GM18519 (cell line): ENCODE data around the gene DUSP22.

Experiments used
- ATAC-seq: cut with Tn5 transposase; IDR thresholded peaks from one replicate; pipeline ENCODE4 v1.9.1; 2021; ENCODE audit warnings: mild to moderate bottlenecking, moderate library complexity; ENCODE audit not compliant: unreplicated experiment, low FRiP score

Gene DUSP22

DNA sequence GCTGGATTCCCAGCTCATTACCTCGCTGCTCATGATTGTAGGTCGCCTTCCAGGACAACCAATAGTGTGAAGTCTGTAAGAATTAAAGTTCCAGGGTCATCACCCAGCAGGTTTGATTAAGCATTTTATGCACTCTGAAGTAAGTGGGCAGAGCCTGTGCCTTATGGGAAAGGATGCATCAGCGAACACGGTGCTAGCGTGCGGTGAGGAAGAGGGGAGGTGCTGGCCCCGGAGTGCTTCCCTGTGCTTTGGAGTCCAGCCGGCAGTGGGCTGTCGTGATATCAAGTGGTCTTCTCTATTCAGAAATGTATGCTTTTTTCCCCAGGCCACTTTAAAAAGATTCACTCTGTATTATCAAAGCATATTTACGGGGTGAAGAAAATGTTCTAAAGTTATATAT lies 16.0 kb downstream of the DUSP22 start:
- no peak for ATAC-seq

DNA sequence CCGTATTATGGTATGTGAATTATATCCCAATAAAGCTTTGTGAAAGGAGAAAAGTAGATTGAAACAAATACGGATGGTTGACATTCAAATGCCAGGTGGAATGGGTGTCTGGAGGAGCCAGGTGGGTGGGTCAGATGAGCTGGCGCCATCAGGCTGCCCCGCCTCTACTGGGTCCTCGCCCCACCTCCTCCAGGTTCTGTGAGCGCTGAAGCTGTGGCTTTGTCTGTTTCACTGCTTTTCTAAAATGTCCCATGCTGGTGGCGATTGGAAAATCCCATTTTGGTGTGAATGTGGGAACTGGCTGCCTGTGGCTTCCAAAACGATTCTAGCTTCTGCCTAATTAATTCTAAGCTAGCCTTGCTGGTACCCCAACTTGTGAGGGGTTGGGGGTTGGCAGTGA lies 16.5 kb downstream of the DUSP22 start:
- no peak for ATAC-seq

- ATAC-seq: no peak
These were observed 17.7 kb downstream of the DUSP22 start for GRCh38 chr6:309947-310346.

- ATAC-seq: no peak
These were observed 18.4 kb downstream of the DUSP22 start for GRCh38 chr6:310671-311070.

DNA sequence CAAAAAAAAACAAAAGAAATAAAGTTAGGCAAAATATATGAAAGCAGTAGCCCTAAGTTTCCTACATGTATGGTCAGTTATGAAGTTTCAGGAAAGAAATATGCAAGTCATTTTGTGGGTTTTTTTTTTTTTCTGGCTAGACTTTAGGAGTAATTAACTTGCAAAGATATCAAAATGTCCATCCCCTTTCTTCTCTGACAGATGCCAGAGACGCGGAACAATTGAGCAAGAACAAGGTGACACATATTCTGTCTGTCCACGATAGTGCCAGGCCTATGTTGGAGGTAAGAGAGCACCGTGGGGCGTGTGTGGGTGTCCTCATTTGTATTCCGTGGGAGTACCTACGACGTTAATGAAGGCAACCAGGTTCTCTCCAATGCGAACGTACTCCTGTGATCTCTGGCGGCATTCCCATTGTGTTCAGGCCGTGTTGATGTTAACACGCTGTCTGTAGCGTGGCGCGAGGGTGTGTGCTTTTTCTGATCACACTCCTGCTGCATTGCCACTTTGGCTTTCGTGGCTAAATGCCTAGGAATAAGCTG lies 19.5 kb downstream of the DUSP22 start:
- no peak for ATAC-seq

GRCh38 chr6:313087-313486 lies 20.8 kb downstream of the DUSP22 start:
- ATAC-seq: no peak

GRCh38 chr6:313917-314316 lies 21.6 kb downstream of the DUSP22 start:
- ATAC-seq: no peak

DNA sequence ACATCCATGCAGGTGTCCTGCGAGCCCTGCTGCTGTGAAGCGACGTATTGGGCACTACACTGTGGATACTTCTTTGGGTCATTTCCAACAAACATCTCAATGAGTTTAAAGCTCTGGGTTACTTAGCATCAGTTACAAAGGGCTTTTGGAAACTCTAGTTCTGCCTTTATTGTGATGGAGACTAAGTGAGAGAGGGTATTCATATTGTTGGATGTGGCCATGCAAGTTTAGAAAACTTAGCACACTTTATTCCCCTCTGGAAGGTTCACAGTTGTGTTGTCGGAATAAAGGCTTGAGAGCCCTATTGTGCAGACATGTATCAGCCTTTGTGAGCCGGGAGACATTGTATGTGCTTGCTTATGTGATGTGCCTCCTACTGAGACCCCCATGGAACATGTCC lies 22.1 kb downstream of the DUSP22 start:
- ATAC-seq: no peak

- ATAC-seq: no peak
These were observed 22.9 kb downstream of the DUSP22 start for GRCh38 chr6:315226-315625.

- no peak for ATAC-seq
These were observed 23.9 kb downstream of the DUSP22 start for GRCh38 chr6:315921-316752.

- ATAC-seq: no peak
These were observed 24.4 kb downstream of the DUSP22 start for GRCh38 chr6:316753-317038.

DNA sequence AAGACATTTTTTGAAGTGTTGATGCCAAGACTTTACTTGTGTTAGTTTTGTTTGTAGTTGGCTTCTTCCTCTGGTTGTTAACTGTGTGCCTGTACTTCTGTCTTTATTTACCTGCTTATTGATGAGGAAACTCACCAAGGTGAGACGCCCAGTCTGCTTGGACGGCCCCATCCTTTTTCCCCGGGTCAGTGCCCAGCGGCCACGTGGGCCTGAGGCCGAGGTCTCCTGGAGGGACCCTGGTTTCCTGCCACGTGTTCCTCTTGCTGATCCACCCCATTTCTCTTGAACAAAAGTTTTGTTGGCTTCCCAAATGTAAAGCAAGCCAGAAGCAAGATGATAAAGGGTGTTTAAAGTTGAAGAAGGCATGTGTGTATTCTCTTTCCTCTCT lies 24.8 kb downstream of the DUSP22 start:
- no peak for ATAC-seq

GRCh38 chr6:317448-318144 lies 25.3 kb downstream of the DUSP22 start:
- peak; percentile 30 for ATAC-seq

GRCh38 chr6:318243-318890 lies 26.1 kb downstream of the DUSP22 start:
- ATAC-seq: no peak

DNA sequence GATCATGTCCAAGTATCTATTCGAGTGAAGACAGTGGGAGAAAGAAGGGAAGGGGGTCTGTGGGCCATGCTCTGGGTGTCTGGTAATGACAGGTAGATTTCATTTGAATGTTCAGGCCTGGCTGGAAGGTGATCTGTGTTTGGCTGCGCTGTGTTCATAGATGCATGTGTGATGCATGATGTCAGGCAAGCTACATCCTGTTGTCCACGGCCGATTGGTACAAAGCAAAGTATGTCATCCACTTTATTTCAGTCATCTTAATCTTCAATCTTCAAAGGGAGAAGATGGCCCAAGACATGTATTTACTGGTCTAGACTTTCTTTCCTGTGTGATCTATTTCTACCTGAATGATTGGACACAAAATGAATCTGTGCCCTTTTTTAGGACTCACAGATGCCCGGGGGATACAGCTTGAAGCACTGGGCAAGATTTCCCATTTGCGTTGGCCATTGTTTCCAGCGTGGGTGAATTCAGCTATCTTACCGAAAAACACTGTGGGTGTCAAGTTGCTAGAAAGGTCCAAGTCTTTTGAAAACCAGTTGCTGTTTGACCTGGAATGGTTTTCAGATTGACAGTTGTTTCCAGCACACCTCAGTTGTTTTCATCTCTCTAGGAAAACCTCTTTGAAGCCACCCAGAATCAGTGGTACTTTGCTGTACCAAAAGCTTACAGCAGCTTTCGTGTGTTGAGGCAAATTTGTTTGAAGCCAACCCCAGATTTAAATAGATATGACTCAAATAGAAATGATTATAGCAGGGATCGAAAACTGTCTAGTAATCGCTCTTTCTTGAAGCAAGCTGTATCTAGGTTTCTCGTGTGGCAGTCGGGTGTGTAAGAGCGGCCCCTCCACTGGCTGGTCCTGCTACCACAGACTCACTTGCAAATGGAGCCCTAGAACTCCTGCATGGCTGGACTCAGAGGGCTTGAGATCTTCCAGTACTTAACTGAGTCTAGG lies 27.2 kb downstream of the DUSP22 start:
- ATAC-seq: peak; percentile 41

DNA sequence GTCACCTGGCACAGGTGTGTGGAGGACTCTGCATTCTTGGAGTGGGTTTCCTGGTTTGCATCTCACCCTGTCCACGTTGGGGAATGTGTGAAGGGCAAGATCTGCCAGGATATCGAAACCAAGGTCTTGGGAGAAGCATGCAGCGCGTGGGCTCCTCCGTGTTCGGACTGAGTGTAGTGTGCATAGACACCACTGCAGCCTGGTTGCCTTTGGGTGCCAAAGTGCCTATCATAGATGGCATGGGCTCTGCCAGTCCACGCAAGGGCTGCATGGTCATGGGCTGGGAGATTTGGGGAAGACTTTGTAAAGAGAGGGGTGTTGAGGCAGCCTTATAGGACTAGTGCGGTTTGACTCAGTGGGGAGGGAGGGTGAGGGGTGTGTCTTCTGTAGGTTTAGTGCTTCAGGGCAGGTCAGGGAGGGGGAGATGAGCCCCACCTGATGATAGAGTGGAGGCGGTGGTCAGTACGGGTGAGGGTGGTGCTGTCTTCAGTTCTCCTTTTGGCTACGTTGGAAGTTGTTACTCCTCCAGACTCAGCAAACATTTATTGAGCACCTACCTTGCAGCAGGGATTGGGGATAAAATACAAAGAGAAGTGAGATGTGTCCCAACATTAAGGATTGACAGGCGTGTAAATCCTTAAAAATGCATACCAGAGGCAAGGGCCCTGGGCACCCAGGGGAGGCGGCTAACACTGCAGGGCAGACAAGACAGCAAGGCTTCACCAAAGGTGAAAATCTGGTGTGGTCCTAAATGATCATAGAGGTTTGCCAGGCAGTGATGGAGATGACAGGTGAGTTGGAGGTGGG lies 28.3 kb downstream of the DUSP22 start:
- no peak for ATAC-seq

- ATAC-seq: no peak
These were observed 28.8 kb downstream of the DUSP22 start for GRCh38 chr6:321158-321438.

GRCh38 chr6:321536-322258 lies 29.4 kb downstream of the DUSP22 start:
- no peak for ATAC-seq

- no peak for ATAC-seq
These were observed 30.1 kb downstream of the DUSP22 start for GRCh38 chr6:322259-322930.
